Measurements from ENCODE around the gene CHSY1. TPM values are rescaled to one million over a fixed set of nuclear protein-coding genes. Genes with fewer than 3 reads are reported as not detected.

The CHSY1 gene
- total RNA-seq, 2 donors from 2014 or later: 47.4 to 114 TPM

- H3K27ac Mint-ChIP-seq: peak overlapping the region; percentile 99
- H3K27me3 Mint-ChIP-seq: no peaks in the 10 kb centered on the region
- peak overlapping the region; percentile 81 for H3K4me3 Mint-ChIP-seq
- peaks cover 64% of the 10 kb centered on the region for H3K36me3 Mint-ChIP-seq (ENCODE audit: low read depth)
- peaks cover 51% of the 10 kb centered on the region for H3K4me1 Mint-ChIP-seq
- no peak for ATAC-seq (replicated peaks)
- H3K9me3 Mint-ChIP-seq: no peaks in the 10 kb centered on the region
Observed at GRCh38 chr15:101201411-101202174, 50.3 kb downstream of the CHSY1 start.

GRCh38 chr15:101200181-101200580, 51.7 kb downstream of the CHSY1 start:
- H3K27me3 Mint-ChIP-seq: no peaks in the 10 kb centered on the region
- peaks cover 51% of the 10 kb centered on the region for H3K36me3 Mint-ChIP-seq (ENCODE audit: low read depth)
- H3K4me1 Mint-ChIP-seq: peaks cover 42% of the 10 kb centered on the region
- H3K27ac Mint-ChIP-seq: peak overlapping the region; percentile 99
- ATAC-seq (replicated peaks): peak; percentile 3
- H3K9me3 Mint-ChIP-seq: no peaks in the 10 kb centered on the region
- peak overlapping the region; percentile 81 for H3K4me3 Mint-ChIP-seq

GRCh38 chr15:101198800-101199199, 53.0 kb downstream of the CHSY1 start:
- ATAC-seq (replicated peaks): no peak
- Mint-ChIP-seq H3K27ac (peak overlapping the region; percentile 99), H3K27me3 (no peaks in the 10 kb centered on the region), H3K4me1 (peaks cover 47% of the 10 kb centered on the region), H3K36me3 (ENCODE audit: low read depth) (peaks cover 52% of the 10 kb centered on the region), H3K4me3 (peak overlapping the region; percentile 81), H3K9me3 (no peaks in the 10 kb centered on the region)

- peak overlapping the region; percentile 99 for H3K27ac Mint-ChIP-seq
- no peaks in the 10 kb centered on the region for H3K27me3 Mint-ChIP-seq
- H3K4me1 Mint-ChIP-seq: peaks cover 42% of the 10 kb centered on the region
- peaks cover 52% of the 10 kb centered on the region for H3K36me3 Mint-ChIP-seq (ENCODE audit: low read depth)
- H3K9me3 Mint-ChIP-seq: no peaks in the 10 kb centered on the region
- ATAC-seq (replicated peaks): no peak
- H3K4me3 Mint-ChIP-seq: peak overlapping the region; percentile 81
Observed at GRCh38 chr15:101198031-101198575, 53.7 kb downstream of the CHSY1 start.

GRCh38 chr15:101194546-101195125, 57.2 kb downstream of the CHSY1 start:
- H3K27me3 Mint-ChIP-seq: no peaks in the 10 kb centered on the region
- peaks cover 51% of the 10 kb centered on the region for H3K4me1 Mint-ChIP-seq
- H3K27ac Mint-ChIP-seq: peak overlapping the region; percentile 92
- no peak for ATAC-seq (replicated peaks)
- peak overlapping the region; percentile 60 for H3K4me3 Mint-ChIP-seq
- peaks cover 58% of the 10 kb centered on the region for H3K36me3 Mint-ChIP-seq (ENCODE audit: low read depth)
- H3K9me3 Mint-ChIP-seq: no peaks in the 10 kb centered on the region

- Mint-ChIP-seq H3K4me1 (peaks cover 54% of the 10 kb centered on the region), H3K27me3 (no peaks in the 10 kb centered on the region), H3K36me3 (ENCODE audit: low read depth) (peaks cover 58% of the 10 kb centered on the region), H3K4me3 (peak overlapping the region; percentile 60), H3K9me3 (no peaks in the 10 kb centered on the region), H3K27ac (peak overlapping the region; percentile 92)
- no peak for ATAC-seq (replicated peaks)
Observed at GRCh38 chr15:101193806-101194545, 57.9 kb downstream of the CHSY1 start.

- no peaks in the 10 kb centered on the region for H3K27me3 Mint-ChIP-seq
- ATAC-seq (replicated peaks): no peak
- H3K4me1 Mint-ChIP-seq: peaks cover 53% of the 10 kb centered on the region
- H3K36me3 Mint-ChIP-seq (ENCODE audit: low read depth): peaks cover 63% of the 10 kb centered on the region
- H3K4me3 Mint-ChIP-seq: peak overlapping the region; percentile 60
- peak overlapping the region; percentile 92 for H3K27ac Mint-ChIP-seq
- no peaks in the 10 kb centered on the region for H3K9me3 Mint-ChIP-seq
Observed at GRCh38 chr15:101193120-101193644, 58.7 kb downstream of the CHSY1 start.

- ATAC-seq (replicated peaks): peak; percentile 38
- Mint-ChIP-seq H3K4me1 (peaks cover 58% of the 10 kb centered on the region), H3K9me3 (no peaks in the 10 kb centered on the region), H3K36me3 (ENCODE audit: low read depth) (peaks cover 73% of the 10 kb centered on the region), H3K27ac (peak overlapping the region; percentile 92), H3K27me3 (no peaks in the 10 kb centered on the region), H3K4me3 (peak overlapping the region; percentile 60)
Observed at GRCh38 chr15:101192081-101192480, 59.8 kb downstream of the CHSY1 start.

GRCh38 chr15:101191242-101191641, 60.6 kb downstream of the CHSY1 start:
- peak overlapping the region; percentile 92 for H3K27ac Mint-ChIP-seq
- peaks cover 58% of the 10 kb centered on the region for H3K4me1 Mint-ChIP-seq
- no peaks in the 10 kb centered on the region for H3K27me3 Mint-ChIP-seq
- no peaks in the 10 kb centered on the region for H3K9me3 Mint-ChIP-seq
- peak; percentile 68 for ATAC-seq (replicated peaks)
- peaks cover 81% of the 10 kb centered on the region for H3K36me3 Mint-ChIP-seq (ENCODE audit: low read depth)
- H3K4me3 Mint-ChIP-seq: peak overlapping the region; percentile 82

GRCh38 chr15:101190092-101190595, 61.7 kb downstream of the CHSY1 start:
- H3K9me3 Mint-ChIP-seq: no peaks in the 10 kb centered on the region
- no peak for ATAC-seq (replicated peaks)
- H3K4me1 Mint-ChIP-seq: peaks cover 58% of the 10 kb centered on the region
- peaks cover 91% of the 10 kb centered on the region for H3K36me3 Mint-ChIP-seq (ENCODE audit: low read depth)
- peak overlapping the region; percentile 92 for H3K27ac Mint-ChIP-seq
- no peaks in the 10 kb centered on the region for H3K27me3 Mint-ChIP-seq
- H3K4me3 Mint-ChIP-seq: peak overlapping the region; percentile 82

- peaks cover 93% of the 10 kb centered on the region for H3K36me3 Mint-ChIP-seq (ENCODE audit: low read depth)
- peak overlapping the region; percentile 82 for H3K4me3 Mint-ChIP-seq
- no peaks in the 10 kb centered on the region for H3K9me3 Mint-ChIP-seq
- H3K4me1 Mint-ChIP-seq: peaks cover 55% of the 10 kb centered on the region
- ATAC-seq (replicated peaks): no peak
- peak overlapping the region; percentile 92 for H3K27ac Mint-ChIP-seq
- H3K27me3 Mint-ChIP-seq: no peaks in the 10 kb centered on the region
Observed at GRCh38 chr15:101189409-101190091, 62.3 kb downstream of the CHSY1 start.

- H3K36me3 Mint-ChIP-seq (ENCODE audit: low read depth): peaks cover 93% of the 10 kb centered on the region
- H3K27ac Mint-ChIP-seq: peak overlapping the region; percentile 92
- H3K9me3 Mint-ChIP-seq: no peaks in the 10 kb centered on the region
- peak overlapping the region; percentile 82 for H3K4me3 Mint-ChIP-seq
- peak; percentile 64 for ATAC-seq (replicated peaks)
- no peaks in the 10 kb centered on the region for H3K27me3 Mint-ChIP-seq
- peaks cover 51% of the 10 kb centered on the region for H3K4me1 Mint-ChIP-seq
Observed at GRCh38 chr15:101188637-101189408, 63.0 kb downstream of the CHSY1 start.
